ENCODE measurements around the gene GTF3C1.

Gene GTF3C1

DNA sequence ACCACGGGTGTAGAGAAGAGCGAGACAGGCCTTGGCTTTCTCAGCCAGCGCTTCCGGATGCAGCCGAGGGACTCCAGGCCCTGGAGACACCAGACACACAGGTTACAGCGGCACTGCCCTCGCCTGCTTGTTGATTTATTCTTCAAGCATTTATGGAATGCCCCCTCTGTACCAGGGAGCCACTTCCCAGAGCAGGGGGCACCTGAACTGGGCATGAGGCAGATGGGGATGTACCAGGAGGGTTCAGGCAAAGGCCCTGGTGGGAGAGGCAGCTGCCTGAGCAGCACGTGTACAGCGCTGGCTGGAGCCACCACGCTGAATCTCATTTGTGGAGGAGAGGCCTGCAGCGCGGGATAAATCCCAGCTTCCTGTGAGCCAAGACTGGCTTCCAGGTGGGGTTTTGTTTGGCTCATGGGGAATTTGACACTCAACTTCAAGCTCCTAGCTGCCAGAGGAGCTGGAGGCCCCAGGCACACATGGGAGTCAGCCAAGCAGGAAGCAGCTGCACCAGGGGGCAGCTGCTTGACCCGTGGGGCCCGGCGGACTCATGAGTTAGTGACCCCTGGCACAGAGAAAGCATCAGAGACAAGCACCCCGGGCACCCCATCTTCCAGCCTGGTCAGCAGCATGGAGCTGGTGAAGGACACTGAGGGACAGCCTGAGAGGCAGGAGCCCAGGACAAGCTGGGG lies 88.1 kb downstream of the GTF3C1 start:
- H2AFZ ChIP-seq (ENCODE audit: low read depth, low read length): no peak overlapping the region
- no peak overlapping the region for H3K4me3 ChIP-seq (ENCODE audit: low read length)
- H3K4me1 ChIP-seq (ENCODE audit: low read length): peaks cover 16% of the 10 kb centered on the region
- peaks cover 25% of the 10 kb centered on the region for H3K36me3 ChIP-seq (replicated peaks; ENCODE audit: low read depth, low read length)
- TF ChIP-seq EZH2phosphoT487 (IDR thresholded peaks at IDR 0.05; ENCODE audit: low read depth): no peak
- TF ChIP-seq, protein P1, sequence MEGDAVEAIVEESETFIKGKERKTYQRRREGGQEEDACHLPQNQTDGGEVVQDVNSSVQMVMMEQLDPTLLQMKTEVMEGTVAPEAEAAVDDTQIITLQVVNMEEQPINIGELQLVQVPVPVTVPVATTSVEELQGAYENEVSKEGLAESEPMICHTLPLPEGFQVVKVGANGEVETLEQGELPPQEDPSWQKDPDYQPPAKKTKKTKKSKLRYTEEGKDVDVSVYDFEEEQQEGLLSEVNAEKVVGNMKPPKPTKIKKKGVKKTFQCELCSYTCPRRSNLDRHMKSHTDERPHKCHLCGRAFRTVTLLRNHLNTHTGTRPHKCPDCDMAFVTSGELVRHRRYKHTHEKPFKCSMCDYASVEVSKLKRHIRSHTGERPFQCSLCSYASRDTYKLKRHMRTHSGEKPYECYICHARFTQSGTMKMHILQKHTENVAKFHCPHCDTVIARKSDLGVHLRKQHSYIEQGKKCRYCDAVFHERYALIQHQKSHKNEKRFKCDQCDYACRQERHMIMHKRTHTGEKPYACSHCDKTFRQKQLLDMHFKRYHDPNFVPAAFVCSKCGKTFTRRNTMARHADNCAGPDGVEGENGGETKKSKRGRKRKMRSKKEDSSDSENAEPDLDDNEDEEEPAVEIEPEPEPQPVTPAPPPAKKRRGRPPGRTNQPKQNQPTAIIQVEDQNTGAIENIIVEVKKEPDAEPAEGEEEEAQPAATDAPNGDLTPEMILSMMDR (IDR thresholded peaks at IDR 0.05; ENCODE audit: low read depth, low read length): no peak
- H3K79me2 ChIP-seq (ENCODE audit: low read length): no peaks in the 10 kb centered on the region
- H3K4me2 ChIP-seq (ENCODE audit: low read length): no peak overlapping the region
- H3K27me3 ChIP-seq (ENCODE audit: low read depth, low read length): no peaks in the 10 kb centered on the region
- no peaks in the 10 kb centered on the region for H3K9me3 ChIP-seq (ENCODE audit: insufficient read depth, low read length)
- no peaks in the 10 kb centered on the region for H4K20me1 ChIP-seq (ENCODE audit: insufficient read depth, low read length)
- H3K9ac ChIP-seq (ENCODE audit: low read length): no peak overlapping the region
- H3K27ac ChIP-seq (ENCODE audit: low read length): no peak overlapping the region

DNA sequence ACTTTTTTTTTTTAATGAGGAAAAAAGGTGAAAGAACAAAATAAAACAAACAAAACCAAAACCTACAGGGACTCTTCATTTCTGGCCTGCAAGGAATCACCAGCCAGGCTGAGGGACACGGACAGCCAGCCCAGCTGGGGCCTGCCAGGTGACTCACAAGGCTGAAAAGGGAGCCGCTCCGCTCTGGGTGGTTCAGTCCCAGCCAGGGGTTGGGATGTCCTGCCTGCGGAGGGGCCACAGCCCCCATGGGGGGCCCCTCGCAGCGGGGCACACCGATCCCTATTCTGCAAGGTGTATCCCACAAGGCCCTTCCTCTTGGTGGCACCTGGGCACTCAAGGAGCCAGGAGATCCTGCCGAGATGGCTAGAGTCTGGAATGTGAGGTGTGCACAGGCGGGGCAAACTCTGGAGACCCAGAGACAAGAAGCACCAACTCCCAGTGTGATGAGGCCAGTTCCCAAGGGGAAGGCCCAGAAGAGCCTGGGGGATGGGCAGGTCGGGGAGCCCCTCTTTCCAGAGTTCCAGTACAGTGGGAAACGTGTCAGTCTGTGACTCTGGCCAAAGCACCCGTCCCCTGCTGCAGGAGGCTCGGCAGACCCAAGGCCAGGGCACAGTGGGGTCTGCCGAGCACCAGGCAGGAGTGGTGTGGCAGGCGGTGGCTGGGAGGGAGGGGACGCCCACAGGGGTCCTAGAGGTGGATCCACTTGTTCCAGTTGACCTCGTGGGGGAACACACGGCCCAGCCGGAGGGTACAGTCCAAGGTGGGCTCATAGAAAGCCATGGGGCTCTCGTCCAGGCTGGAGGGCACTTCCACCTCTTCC lies 88.8 kb downstream of the GTF3C1 start:
- no peaks in the 10 kb centered on the region for H3K79me2 ChIP-seq (ENCODE audit: low read length)
- no peak overlapping the region for H3K9ac ChIP-seq (ENCODE audit: low read length)
- no peak overlapping the region for H3K4me2 ChIP-seq (ENCODE audit: low read length)
- no peaks in the 10 kb centered on the region for H4K20me1 ChIP-seq (ENCODE audit: insufficient read depth, low read length)
- no peaks in the 10 kb centered on the region for H3K9me3 ChIP-seq (ENCODE audit: insufficient read depth, low read length)
- TF ChIP-seq, protein P1 (IDR thresholded peaks at IDR 0.05; ENCODE audit: low read depth, low read length): no peak
- no peak for TF ChIP-seq EZH2phosphoT487 (IDR thresholded peaks at IDR 0.05; ENCODE audit: low read depth)
- H3K4me3 ChIP-seq (ENCODE audit: low read length): no peak overlapping the region
- H3K4me1 ChIP-seq (ENCODE audit: low read length): peaks cover 21% of the 10 kb centered on the region
- H2AFZ ChIP-seq (ENCODE audit: low read depth, low read length): no peak overlapping the region
- peaks cover 25% of the 10 kb centered on the region for H3K36me3 ChIP-seq (replicated peaks; ENCODE audit: low read depth, low read length)
- H3K27me3 ChIP-seq (ENCODE audit: low read depth, low read length): no peaks in the 10 kb centered on the region
- no peak overlapping the region for H3K27ac ChIP-seq (ENCODE audit: low read length)

GRCh38 chr16:27460213-27460612 lies 89.5 kb downstream of the GTF3C1 start:
- H3K4me1 ChIP-seq (ENCODE audit: low read length): peaks cover 24% of the 10 kb centered on the region
- H3K9ac ChIP-seq (ENCODE audit: low read length): no peak overlapping the region
- H3K27ac ChIP-seq (ENCODE audit: low read length): no peak overlapping the region
- no peak overlapping the region for H3K4me3 ChIP-seq (ENCODE audit: low read length)
- no peaks in the 10 kb centered on the region for H3K79me2 ChIP-seq (ENCODE audit: low read length)
- no peaks in the 10 kb centered on the region for H4K20me1 ChIP-seq (ENCODE audit: insufficient read depth, low read length)
- H3K27me3 ChIP-seq (ENCODE audit: low read depth, low read length): no peaks in the 10 kb centered on the region
- TF ChIP-seq EZH2phosphoT487 (IDR thresholded peaks at IDR 0.05; ENCODE audit: low read depth): no peak
- TF ChIP-seq, protein P1 (IDR thresholded peaks at IDR 0.05; ENCODE audit: low read depth, low read length): no peak
- no peaks in the 10 kb centered on the region for H3K9me3 ChIP-seq (ENCODE audit: insufficient read depth, low read length)
- no peak overlapping the region for H3K4me2 ChIP-seq (ENCODE audit: low read length)
- no peak overlapping the region for H2AFZ ChIP-seq (ENCODE audit: low read depth, low read length)
- H3K36me3 ChIP-seq (replicated peaks; ENCODE audit: low read depth, low read length): peaks cover 20% of the 10 kb centered on the region

GRCh38 chr16:27458987-27459688 lies 90.6 kb downstream of the GTF3C1 start:
- Histone ChIP-seq H3K4me1 (ENCODE audit: low read length) (peaks cover 24% of the 10 kb centered on the region), H2AFZ (ENCODE audit: low read depth, low read length) (no peak overlapping the region), H3K9ac (ENCODE audit: low read length) (no peak overlapping the region), H3K9me3 (ENCODE audit: insufficient read depth, low read length) (no peaks in the 10 kb centered on the region), H4K20me1 (ENCODE audit: insufficient read depth, low read length) (no peaks in the 10 kb centered on the region), H3K4me2 (ENCODE audit: low read length) (no peak overlapping the region), H3K27ac (ENCODE audit: low read length) (no peak overlapping the region), H3K79me2 (ENCODE audit: low read length) (no peaks in the 10 kb centered on the region), H3K4me3 (ENCODE audit: low read length) (no peak overlapping the region), H3K36me3 (replicated peaks; ENCODE audit: low read depth, low read length) (peaks cover 9% of the 10 kb centered on the region), H3K27me3 (ENCODE audit: low read depth, low read length) (no peaks in the 10 kb centered on the region)
- no peak for TF ChIP-seq EZH2phosphoT487 (IDR thresholded peaks at IDR 0.05; ENCODE audit: low read depth)
- TF ChIP-seq, protein P1 (IDR thresholded peaks at IDR 0.05; ENCODE audit: low read depth, low read length): no peak

All from OCI-LY3 (cell line).